NCI-H146 treated with DMSO at 0.1 percent for 48 hours (cell line): Measurements from ENCODE around the gene SLC4A9.

ENCODE experiments used
- DNase-seq: peaks from one replicate; lab custom pipeline; 2025; ENCODE audit not compliant: unreplicated experiment; lab: John Stamatoyannopoulos, UW

SLC4A9 gene, protein sequence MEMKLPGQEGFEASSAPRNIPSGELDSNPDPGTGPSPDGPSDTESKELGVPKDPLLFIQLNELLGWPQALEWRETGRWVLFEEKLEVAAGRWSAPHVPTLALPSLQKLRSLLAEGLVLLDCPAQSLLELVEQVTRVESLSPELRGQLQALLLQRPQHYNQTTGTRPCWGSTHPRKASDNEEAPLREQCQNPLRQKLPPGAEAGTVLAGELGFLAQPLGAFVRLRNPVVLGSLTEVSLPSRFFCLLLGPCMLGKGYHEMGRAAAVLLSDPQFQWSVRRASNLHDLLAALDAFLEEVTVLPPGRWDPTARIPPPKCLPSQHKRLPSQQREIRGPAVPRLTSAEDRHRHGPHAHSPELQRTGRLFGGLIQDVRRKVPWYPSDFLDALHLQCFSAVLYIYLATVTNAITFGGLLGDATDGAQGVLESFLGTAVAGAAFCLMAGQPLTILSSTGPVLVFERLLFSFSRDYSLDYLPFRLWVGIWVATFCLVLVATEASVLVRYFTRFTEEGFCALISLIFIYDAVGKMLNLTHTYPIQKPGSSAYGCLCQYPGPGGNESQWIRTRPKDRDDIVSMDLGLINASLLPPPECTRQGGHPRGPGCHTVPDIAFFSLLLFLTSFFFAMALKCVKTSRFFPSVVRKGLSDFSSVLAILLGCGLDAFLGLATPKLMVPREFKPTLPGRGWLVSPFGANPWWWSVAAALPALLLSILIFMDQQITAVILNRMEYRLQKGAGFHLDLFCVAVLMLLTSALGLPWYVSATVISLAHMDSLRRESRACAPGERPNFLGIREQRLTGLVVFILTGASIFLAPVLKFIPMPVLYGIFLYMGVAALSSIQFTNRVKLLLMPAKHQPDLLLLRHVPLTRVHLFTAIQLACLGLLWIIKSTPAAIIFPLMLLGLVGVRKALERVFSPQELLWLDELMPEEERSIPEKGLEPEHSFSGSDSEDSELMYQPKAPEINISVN

DNA sequence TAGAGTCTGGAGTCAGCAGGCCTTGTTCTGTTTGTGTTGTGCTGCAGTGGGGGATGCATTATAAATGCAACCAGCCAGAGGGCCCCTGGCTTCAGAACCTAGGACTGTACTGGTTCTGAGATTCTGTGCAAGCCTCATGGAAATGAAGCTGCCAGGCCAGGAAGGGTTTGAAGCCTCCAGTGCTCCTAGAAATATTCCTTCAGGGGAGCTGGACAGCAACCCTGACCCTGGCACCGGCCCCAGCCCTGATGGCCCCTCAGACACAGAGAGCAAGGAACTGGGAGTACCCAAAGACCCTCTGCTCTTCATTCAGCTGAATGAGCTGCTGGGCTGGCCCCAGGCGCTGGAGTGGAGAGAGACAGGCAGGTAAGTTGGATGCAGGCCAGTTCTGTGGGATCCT, at the start of gene SLC4A9:
SLC4A9 (plus strand) TSS at position 94 of the 400 bp plus-strand sequence; CDS start at position 137, 43 bp downstream.
- no peak for DNase-seq

DNA sequence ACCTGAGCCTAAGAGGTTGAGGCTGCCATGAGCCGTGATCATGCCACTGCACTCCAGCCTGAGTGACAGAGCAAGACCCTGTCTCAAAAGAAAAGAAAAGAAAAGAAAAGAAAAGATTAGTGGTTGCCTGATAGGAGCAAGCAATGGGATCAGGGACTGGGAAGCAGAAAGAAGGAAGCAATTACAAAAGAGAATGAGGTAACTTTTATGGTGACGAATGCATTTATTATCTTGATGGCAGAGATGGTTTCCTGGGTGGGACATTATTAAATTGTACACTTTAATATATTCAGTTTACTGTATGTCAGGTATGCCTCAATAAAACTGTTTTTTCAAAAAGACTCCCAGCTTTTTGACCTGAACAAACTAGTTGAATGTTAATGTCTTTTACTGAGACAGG, 49.6 kb upstream of the SLC4A9 start:
- no peak for DNase-seq

DNA sequence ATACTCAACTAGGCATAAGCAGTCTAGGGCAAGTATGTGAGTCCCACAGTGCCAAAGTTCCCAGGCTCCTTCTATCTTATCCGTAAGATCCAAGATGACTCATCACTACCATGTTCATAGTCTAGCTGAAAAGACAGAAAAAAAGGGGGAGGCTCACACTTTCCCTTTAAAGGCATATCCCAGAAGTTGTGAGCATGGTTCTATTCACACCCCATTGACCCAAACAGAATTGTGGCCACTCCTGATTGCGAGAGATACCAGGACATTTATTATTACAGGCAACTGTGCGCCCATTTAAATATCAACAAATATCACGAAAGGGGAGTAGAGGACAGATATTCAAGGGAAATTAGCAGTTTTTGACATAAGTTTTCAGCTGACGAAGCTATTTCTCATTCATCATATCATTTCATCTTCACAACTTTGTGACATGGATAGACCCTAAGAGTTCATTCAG, 49.0 kb upstream of the SLC4A9 start:
- DNase-seq = no peak

DNA sequence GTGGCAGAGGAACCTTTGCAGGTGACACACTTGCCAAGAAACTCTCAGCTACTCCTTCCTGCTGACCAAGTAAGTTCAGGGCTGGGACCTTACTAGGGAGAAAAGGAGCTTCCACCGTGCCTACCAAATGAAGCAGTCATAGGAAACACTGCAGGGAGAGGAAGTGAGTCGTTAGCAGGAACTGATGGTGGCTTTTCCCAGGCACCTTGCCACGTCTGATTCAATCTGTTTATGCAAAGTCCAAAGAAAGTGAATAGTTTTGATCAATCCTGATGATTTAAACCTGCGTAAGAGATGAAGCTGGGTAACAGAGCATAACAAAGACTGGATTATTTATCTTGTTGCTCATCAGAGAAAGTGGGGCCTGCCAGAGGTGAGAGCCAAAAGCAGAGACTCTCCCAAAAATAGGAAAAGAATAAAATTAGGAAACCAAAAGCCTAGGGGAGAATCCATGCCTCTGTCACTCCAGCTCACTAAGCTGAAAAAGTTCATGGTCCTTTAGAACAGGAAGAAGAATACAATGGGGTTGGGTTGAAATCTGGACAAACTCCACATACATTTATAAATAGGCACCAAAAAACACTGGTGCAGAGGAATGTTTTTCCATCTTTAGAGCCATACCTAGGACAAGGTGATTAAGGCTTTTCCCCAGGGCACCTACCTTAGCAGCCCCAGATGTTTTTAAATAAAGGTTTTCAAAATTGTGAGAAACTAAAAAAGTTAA, 47.8 kb upstream of the SLC4A9 start:
- no peak for DNase-seq

DNA sequence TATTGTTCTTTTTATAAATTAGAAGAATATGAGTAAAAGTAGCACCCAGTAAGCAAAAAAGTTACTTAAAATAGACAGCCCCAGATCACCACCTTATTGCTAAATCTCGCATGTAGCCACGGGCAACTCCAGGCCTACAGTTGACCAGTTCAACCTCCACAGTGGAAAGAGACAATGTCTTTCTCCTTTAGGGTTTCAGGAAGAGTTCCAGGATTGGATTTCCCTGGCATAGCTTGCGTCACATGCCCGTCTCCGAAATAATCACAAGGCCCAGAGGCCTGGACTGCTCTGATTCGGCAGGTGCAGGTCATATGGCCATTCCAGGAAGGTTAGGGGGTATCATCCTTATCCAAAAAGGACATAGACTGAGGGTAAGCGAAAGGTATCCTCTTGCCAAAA, 47.2 kb upstream of the SLC4A9 start:
- no peak for DNase-seq

DNA sequence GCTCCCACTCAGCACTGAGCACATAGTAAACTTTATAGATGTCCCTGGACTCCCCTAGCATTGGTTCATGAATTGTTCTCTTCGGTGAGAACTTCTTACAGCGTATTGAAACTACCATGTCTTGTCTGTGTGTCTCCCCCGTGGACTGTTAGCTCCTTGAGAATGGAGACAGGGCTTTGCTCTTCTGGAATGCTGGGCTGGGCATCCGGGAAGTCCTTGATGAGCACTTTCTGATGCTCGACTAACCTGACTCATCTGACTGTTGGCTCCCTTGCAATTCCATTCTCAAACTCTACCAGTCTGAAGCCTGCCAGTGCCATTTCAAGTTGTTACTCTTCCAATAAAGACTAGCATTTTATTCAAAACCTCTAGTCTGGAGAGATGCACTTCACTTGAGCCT, 42.1 kb upstream of the SLC4A9 start:
- DNase-seq = no peak

DNA sequence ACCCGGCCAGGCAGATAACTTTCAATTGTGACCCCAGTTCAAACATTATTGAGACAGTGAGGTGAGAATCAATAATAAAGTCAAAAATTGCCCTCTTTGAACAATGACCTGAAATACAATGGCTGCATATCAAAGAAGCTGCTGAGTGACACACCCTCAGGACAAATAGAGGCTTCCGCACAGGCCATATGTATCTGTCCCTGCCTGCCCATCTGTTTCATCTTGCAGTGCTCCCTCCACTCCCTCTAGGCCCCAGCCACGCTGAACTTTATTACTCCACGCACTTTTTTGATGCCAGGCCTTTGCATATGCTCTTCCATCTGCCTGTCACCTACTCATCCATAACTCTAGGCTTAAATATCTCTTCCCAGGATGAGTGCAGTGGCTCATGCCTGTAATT, 41.2 kb upstream of the SLC4A9 start:
- DNase-seq = peak; percentile 49

DNA sequence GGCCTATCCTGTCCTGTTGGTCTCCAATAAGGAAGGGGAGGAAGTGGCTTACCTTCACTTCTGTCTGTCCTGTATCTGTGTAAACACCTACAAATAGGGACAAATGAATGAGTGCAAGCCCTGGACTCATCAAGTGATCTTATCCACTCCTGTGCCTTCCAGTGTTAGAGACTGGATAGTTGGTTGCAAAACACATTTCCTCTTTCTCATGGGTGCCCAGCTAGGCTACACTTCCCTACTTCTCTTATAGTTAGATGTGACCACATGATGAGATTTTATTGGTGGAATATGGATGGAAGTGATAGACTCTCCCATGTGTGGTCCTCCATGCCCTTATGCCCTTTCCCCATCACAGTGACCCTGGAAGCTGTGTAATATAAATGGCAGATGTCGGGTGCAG, 40.2 kb upstream of the SLC4A9 start:
- no peak for DNase-seq

DNA sequence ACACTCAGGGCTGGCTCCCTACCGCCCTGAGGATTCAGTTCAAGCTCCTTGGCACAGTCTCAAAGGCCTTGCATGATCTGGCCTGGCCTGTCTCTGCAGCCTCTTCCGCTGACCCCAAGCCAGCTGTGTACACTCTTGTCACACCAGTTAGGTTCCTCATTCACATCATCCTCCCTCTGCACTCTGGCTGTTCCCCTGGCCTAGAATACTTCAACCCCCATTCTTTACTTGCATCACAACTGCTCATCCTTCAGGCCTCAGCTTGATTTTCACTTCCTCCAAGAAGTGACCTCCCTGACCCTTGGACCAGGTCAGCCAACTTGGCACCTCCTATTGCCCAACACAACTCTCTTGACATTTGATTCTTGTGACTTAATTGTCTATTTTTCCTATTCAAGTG, 38.2 kb upstream of the SLC4A9 start:
- DNase-seq = no peak

DNA sequence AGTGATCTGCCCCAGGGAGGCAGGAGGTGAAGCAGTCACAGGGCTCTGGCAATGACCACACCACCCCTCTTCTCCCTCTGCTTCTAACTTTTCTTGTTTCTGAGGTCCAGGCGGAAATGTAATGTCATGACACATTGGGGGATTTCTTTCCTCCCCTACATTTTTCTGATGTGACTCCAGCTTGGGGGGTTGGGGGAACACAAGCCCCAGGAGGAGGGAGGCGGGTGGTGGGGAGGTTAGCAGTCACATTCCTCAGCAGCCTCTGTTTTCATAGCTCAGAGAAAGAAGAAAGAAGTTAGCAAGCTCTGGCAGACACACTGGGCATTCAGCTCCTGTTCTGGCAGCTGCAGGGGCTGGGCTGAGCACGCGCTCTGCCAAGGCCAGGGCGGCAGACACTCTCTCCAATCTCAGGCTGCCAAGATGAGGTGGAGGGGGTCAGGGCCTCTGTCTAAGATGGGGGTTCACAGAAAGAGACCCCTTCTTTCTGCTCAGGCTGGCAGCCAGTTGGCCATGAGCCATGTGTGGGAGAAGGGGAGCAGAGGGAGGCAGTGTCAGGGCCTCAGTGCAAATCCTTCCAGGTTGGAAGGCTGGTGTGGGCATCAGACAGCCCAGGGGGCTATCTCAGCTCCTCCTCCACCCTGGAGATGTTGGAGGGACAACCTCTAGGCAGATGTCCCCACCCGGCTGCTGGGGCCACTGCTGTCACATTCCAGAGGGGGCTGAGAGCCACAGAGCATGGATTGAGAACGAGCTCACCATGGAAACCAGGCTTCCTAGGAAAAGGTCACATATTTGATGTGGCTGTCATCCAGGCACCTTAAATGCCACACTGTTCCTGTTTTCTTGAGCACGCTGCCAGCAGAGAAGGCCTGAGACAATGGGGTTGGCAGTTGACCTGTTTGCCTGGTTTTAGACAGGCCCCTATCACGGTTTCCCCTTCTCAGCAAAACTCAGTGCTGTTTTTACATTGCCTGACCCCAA, 37.0 kb upstream of the SLC4A9 start:
- DNase-seq = no peak

DNA sequence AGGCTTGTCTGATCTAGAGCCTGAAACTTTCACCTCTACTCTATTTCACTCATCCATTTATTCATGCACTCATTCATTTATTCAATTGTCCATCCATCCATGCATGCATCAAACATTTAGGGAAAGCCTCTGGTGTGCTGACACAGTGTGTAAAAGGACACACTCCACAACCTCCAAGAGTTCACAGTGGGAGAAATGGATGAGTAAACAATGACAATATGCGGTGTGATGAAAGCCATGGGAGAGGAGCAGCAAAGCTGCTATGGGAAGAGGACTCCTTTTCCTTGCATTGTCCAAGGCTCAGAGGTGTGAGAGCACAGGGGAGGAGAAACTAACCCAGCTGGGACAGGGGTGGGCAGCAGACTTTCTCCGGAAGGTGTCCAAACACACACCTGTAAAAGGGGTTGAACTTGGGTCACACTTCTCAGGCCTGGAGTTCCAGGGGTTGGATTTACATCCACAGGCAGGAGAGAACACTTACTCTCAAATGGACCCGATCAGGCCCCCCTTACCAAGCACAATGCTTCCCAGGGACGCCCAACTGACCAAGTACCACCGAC, 35.9 kb upstream of the SLC4A9 start:
- no peak for DNase-seq

DNA sequence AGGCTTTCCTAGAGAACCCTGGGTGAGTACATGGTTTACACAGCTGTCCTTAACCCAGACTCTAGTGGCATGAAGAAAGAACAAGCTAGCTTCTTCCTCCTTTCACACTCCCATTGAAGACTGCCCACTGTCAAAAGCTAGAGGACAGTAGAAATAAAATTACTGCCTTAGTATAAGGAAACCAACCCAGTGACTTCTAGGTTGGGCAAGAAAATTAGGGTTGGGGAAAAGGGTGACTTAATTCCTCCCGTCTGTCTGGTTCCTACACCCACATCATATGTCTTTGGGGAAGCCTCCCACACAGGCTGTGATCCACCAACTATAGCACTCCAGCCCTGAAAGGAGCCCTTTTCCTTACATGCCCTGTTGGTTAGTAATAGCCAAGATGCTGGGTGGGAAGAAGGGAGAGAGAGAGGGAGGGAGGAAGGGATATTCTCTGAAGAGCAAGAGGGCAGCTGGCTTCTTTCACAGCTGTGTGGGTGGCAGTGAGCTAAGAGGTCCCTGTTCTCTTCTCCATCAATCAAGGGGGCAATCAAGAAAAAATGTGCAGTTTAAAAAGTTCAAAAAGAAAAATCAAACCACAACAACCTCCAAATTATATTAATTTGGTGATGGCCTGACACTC, 35.3 kb upstream of the SLC4A9 start:
- DNase-seq = no peak

DNA sequence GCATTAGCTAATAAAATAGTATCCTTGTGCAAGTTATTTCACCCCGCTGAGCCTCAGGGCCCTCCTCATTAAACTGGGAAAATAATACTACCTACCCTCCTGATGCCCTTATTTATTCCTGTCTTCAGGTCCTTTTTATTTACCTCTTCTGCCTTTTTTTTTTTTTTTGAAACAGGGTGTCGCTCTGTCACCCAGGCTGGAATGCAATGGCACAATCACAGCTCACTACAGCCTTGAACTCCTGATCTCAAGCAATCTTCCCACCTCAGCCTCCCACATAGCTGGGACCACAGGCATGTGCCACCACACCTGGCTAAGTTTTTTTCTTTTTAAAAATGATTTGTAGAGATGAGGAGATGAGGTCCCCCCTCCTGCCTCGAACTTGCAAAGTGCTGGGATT, 34.5 kb upstream of the SLC4A9 start:
- no peak for DNase-seq

DNA sequence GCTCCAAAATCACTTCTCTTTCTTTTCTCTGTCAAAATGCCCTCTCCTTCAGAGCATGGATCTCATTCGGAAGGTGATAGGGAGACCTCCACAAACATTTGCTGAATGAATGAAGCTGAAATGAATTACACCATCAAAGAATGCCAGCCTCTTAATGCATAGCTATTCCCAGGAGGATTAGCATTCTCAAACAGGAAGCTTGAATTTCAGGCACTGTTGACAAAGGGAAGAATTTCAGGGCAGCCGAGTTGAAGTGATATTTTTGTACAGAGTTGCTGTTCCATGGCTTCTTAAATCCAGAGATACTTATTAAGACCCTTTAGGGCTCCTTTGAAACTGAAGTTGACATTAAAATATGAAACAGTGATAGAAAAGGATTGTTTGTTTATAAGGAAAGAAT, 32.4 kb upstream of the SLC4A9 start:
- DNase-seq = no peak

DNA sequence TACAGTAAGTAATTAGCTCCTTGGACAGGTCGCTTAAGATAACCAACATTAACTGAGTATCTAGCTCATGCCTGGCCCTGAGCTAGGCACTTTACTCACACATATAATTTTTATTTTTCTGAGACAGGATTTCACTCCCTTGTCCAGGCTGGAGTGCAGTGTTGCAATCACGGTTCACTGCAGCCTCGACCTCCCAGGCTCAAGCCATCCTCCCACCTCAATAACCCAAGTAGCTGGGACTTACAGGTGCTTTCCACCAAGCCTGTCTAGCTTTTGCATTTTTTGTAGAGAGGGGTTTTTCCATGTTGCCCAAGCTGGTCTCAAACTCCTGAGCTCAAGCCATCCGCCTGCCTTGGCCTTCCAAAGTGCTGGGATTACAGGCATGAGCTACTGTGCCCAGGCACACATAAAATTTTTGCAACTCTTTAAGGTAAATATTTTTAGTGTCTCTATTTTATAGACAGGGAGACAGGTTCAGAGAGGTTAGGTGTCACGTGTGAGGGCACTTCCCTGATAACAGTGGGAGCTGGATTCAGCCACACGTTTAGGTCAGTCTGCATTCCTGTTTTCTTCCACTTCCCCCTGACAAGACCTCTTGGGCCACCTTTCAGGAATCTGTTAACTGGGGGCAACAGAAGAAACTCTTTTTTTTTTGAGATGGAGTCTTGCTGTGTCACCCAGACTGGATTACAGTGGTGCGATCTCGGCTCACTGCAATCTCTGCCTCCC, 31.8 kb upstream of the SLC4A9 start:
- DNase-seq = no peak

DNA sequence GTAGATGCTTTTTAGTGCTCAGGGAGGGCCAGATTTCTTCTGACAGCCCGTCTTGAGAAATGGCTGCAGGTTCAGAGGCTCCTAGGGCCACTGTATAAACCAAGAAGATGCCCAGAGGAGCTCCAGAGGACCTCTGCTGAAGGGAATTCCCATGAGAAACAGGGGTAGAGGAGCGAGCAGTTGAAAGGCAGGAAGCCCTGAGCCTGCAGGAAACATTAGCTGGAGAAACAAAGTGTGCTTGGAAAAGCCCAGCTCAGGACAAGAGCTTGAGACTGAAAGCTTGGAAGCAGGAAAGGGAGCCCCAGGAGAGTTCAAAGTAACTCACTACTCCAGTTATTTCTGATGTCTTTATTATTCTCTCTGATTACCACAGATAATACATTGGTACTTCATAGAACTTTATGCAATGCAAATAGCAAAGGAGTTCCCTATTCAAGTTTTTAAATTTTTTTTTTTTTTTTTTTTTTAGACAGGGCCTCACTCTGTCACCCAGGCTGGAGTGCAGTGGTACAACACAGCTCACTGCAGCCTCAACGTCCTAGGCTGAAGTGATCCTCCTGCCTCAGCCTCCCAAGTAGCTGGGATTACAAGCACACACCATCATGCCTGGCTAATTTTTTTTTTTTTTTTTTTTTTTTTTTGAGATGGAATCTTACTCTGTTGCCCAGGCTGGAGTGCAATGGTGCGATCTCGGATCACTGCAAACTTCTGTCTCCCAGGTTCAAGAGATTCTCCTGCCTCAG, 30.1 kb upstream of the SLC4A9 start:
- no peak for DNase-seq

DNA sequence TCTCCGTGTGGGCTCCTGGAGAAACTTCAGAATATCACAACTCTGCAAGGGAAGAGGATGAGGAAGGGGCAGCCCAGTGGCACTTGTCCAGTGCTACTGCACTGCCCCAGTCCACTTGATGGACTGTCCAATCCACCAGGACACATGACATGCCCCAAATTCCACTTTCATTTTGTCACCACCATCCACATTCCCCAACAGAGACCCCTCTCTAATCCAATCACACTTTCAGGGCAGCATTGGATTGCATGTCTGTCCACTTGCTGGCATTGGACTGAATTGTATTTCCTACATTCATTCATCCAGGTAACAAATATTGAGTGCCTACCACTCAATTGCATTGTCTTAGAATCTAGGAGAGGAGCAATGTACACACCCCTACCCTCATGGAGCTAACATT, 28.4 kb upstream of the SLC4A9 start:
- DNase-seq = no peak

DNA sequence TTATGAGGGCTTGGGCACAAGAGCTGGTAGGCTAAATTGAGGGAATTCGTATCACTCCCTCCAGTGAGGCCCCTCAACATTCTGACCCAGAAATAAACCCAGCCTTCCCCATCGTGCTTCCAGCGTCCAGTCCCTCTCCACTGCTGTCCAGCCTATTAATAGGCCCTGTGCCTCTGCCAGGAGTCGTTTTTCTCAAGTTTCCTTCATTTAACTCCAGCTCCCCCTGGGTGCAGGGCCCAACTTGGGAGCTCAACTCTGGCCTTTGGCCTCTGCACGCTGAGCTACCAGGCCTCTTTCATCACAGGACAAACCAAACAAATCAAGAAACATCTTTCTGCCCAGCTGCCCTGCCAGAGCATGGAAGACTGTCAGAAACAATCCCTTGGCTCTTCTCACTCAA, 23.6 kb upstream of the SLC4A9 start:
- no peak for DNase-seq
